ENCODE measurements around the gene TRIM71. TPM values are rescaled to one million over a fixed set of nuclear protein-coding genes. Genes with fewer than 3 reads are reported as not detected.

The TRIM71 gene
- total RNA-seq, 5 donors from 2014 or later (not counting 1 experiment from before 2014, with no cell fraction given), result 0.05 to 0.32 (median 0.29) TPM; not detected in 1

- ChIA-PET POLR2A (no interaction called here), CTCF (no interaction called here)
- no peaks in the 10 kb centered on the region for H3K36me3 Mint-ChIP-seq
- no peak for DNase-seq
- H3K4me3 Mint-ChIP-seq, result no peak overlapping the region
- H3K27ac Mint-ChIP-seq, result no peak overlapping the region
- no peaks in the 10 kb centered on the region for H3K4me1 Mint-ChIP-seq
- 93% methylated on average over 2 of the region's 2 CpGs for WGBS (ENCODE audit: insufficient coverage)
- Histone ChIP-seq H3K36me3 (ENCODE audit: control insufficient read depth in 2 of 2, extremely low read depth in 1 of 2, insufficient read depth in 1 of 2, low read length in 1 of 2) (no peaks in the 10 kb centered on the region), H3K4me1 (ENCODE audit: control insufficient read depth in 1 of 2, extremely low read depth in 1 of 2, insufficient read depth in 2 of 2, low read length in 2 of 2) (no peaks in the 10 kb centered on the region), H3K4me3 (ENCODE audit: control insufficient read depth in 1 of 2, extremely low read depth in 1 of 2, low read length in 1 of 2) (no peak overlapping the region), H3K27me3 (replicated peaks in 1 of 2; ENCODE audit: control insufficient read depth in 2 of 2, extremely low read depth in 1 of 2, insufficient read depth in 2 of 2, low read length in 1 of 2) (peaks cover 0 to 9% of the 10 kb centered on the region in 2 experiments), H3K27ac (ENCODE audit: low read length) (no peak overlapping the region), H3K9me3 (no peaks in the 10 kb centered on the region)
- no peaks in the 10 kb centered on the region for H3K9me3 Mint-ChIP-seq
- H3K27me3 Mint-ChIP-seq, result peaks cover 16 to 20% of the 10 kb centered on the region in 2 donors
- ATAC-seq (replicated peaks in 1 of 4), result no peak
These were observed 77.2 kb downstream of the TRIM71 start for GRCh38 chr3:32894977-32895376.

GRCh38 chr3:32895701-32896100 lies 77.9 kb downstream of the TRIM71 start:
- Histone ChIP-seq H3K4me3 (ENCODE audit: control insufficient read depth in 1 of 2, extremely low read depth in 1 of 2, low read length in 1 of 2) (no peak overlapping the region), H3K4me1 (ENCODE audit: control insufficient read depth in 1 of 2, extremely low read depth in 1 of 2, insufficient read depth in 2 of 2, low read length in 2 of 2) (no peaks in the 10 kb centered on the region), H3K27ac (ENCODE audit: low read length) (no peak overlapping the region), H3K9me3 (no peaks in the 10 kb centered on the region), H3K27me3 (replicated peaks in 1 of 2; ENCODE audit: control insufficient read depth in 2 of 2, extremely low read depth in 1 of 2, insufficient read depth in 2 of 2, low read length in 1 of 2) (peaks cover 0 to 9% of the 10 kb centered on the region in 2 experiments), H3K36me3 (ENCODE audit: control insufficient read depth in 2 of 2, extremely low read depth in 1 of 2, insufficient read depth in 1 of 2, low read length in 1 of 2) (no peaks in the 10 kb centered on the region)
- Mint-ChIP-seq H3K4me1 (no peaks in the 10 kb centered on the region), H3K4me3 (no peak overlapping the region), H3K27ac (no peak overlapping the region), H3K27me3 (peaks cover 16 to 22% of the 10 kb centered on the region in 2 donors), H3K9me3 (no peaks in the 10 kb centered on the region), H3K36me3 (no peaks in the 10 kb centered on the region)
- ChIA-PET POLR2A (no interaction called here), CTCF (no interaction called here)
- no peak for ATAC-seq (replicated peaks in 1 of 4)
- WGBS (ENCODE audit: insufficient coverage), result no CpG with 5 or more reads among the region's 2 CpGs
- DNase-seq, result no peak

GRCh38 chr3:32896143-32896542 lies 78.3 kb downstream of the TRIM71 start:
- ChIA-PET POLR2A (no interaction called here), CTCF (no interaction called here)
- DNase-seq, result no peak
- Histone ChIP-seq H3K4me3 (ENCODE audit: control insufficient read depth in 1 of 2, extremely low read depth in 1 of 2, low read length in 1 of 2) (no peak overlapping the region), H3K27ac (ENCODE audit: low read length) (no peak overlapping the region), H3K4me1 (ENCODE audit: control insufficient read depth in 1 of 2, extremely low read depth in 1 of 2, insufficient read depth in 2 of 2, low read length in 2 of 2) (no peaks in the 10 kb centered on the region), H3K27me3 (replicated peaks in 1 of 2; ENCODE audit: control insufficient read depth in 2 of 2, extremely low read depth in 1 of 2, insufficient read depth in 2 of 2, low read length in 1 of 2) (peaks cover 0 to 9% of the 10 kb centered on the region in 2 experiments), H3K9me3 (no peaks in the 10 kb centered on the region), H3K36me3 (ENCODE audit: control insufficient read depth in 2 of 2, extremely low read depth in 1 of 2, insufficient read depth in 1 of 2, low read length in 1 of 2) (no peaks in the 10 kb centered on the region)
- H3K9me3 Mint-ChIP-seq, result no peaks in the 10 kb centered on the region
- 100% methylated on average over 1 of the region's 4 CpGs for WGBS (ENCODE audit: insufficient coverage)
- no peak for ATAC-seq (replicated peaks in 1 of 4)
- H3K27me3 Mint-ChIP-seq, result peaks cover 16 to 25% of the 10 kb centered on the region in 2 donors
- no peak overlapping the region for H3K4me3 Mint-ChIP-seq
- H3K36me3 Mint-ChIP-seq, result no peaks in the 10 kb centered on the region
- no peak overlapping the region for H3K27ac Mint-ChIP-seq
- H3K4me1 Mint-ChIP-seq, result no peaks in the 10 kb centered on the region

- Mint-ChIP-seq H3K27me3 (peaks cover 16 to 25% of the 10 kb centered on the region in 2 donors), H3K4me3 (no peak overlapping the region), H3K4me1 (peaks cover 0 to 3% (median under 1%) of the 10 kb centered on the region in 3 donors), H3K27ac (no peak overlapping the region), H3K9me3 (no peaks in the 10 kb centered on the region), H3K36me3 (no peaks in the 10 kb centered on the region)
- no peak for ATAC-seq (replicated peaks in 1 of 4)
- H3K4me1 ChIP-seq (ENCODE audit: control insufficient read depth in 1 of 2, extremely low read depth in 1 of 2, insufficient read depth in 2 of 2, low read length in 2 of 2), result no peaks in the 10 kb centered on the region
- no peaks in the 10 kb centered on the region for H3K36me3 ChIP-seq (ENCODE audit: control insufficient read depth in 2 of 2, extremely low read depth in 1 of 2, insufficient read depth in 1 of 2, low read length in 1 of 2)
- H3K9me3 ChIP-seq, result no peaks in the 10 kb centered on the region
- DNase-seq, result no peak
- CTCF ChIA-PET, result interaction anchor here in 1 of 2 donors (0.7 kb wide), 1 partner anchor 18 kb away, joined by 3 read pairs; no protein-coding TSS in a partner anchor
- POLR2A ChIA-PET, result no interaction called here
- no peak overlapping the region for H3K4me3 ChIP-seq (ENCODE audit: control insufficient read depth in 1 of 2, extremely low read depth in 1 of 2, low read length in 1 of 2)
- 80% methylated on average over 1 of the region's 8 CpGs for WGBS (ENCODE audit: insufficient coverage)
- H3K27me3 ChIP-seq (replicated peaks in 1 of 2; ENCODE audit: control insufficient read depth in 2 of 2, extremely low read depth in 1 of 2, insufficient read depth in 2 of 2, low read length in 1 of 2), result peaks cover 0 to 4% of the 10 kb centered on the region in 2 experiments
- no peak overlapping the region for H3K27ac ChIP-seq (ENCODE audit: low read length)
These were observed 79.3 kb downstream of the TRIM71 start for GRCh38 chr3:32897001-32897601.

- 62% methylated on average over 2 of the region's 5 CpGs for WGBS (ENCODE audit: insufficient coverage)
- Histone ChIP-seq H3K4me3 (ENCODE audit: control insufficient read depth in 1 of 2, extremely low read depth in 1 of 2, low read length in 1 of 2) (no peak overlapping the region), H3K27me3 (replicated peaks in 1 of 2; ENCODE audit: control insufficient read depth in 2 of 2, extremely low read depth in 1 of 2, insufficient read depth in 2 of 2, low read length in 1 of 2) (peaks cover 0 to 4% of the 10 kb centered on the region in 2 experiments), H3K9me3 (no peaks in the 10 kb centered on the region), H3K4me1 (ENCODE audit: control insufficient read depth in 1 of 2, extremely low read depth in 1 of 2, insufficient read depth in 2 of 2, low read length in 2 of 2) (no peaks in the 10 kb centered on the region), H3K27ac (ENCODE audit: low read length) (no peak overlapping the region), H3K36me3 (ENCODE audit: control insufficient read depth in 2 of 2, extremely low read depth in 1 of 2, insufficient read depth in 1 of 2, low read length in 1 of 2) (no peaks in the 10 kb centered on the region)
- H3K27ac Mint-ChIP-seq, result no peak overlapping the region
- ChIA-PET POLR2A (no interaction called here), CTCF (interaction anchor here in 1 of 2 donors (0.7 kb wide), 1 partner anchor 17 kb away, joined by 3 read pairs; no protein-coding TSS in a partner anchor)
- no peak overlapping the region for H3K4me3 Mint-ChIP-seq
- peaks cover 2 to 7% (median 3%) of the 10 kb centered on the region in 3 donors for H3K4me1 Mint-ChIP-seq
- no peaks in the 10 kb centered on the region for H3K9me3 Mint-ChIP-seq
- DNase-seq (no peak), ATAC-seq (replicated peaks in 1 of 4) (no peak)
- peaks cover 16 to 21% of the 10 kb centered on the region in 2 donors for H3K27me3 Mint-ChIP-seq
- H3K36me3 Mint-ChIP-seq, result no peaks in the 10 kb centered on the region
These were observed 80.3 kb downstream of the TRIM71 start for GRCh38 chr3:32897981-32898623.

GRCh38 chr3:32899265-32899664 lies 81.5 kb downstream of the TRIM71 start:
- Histone ChIP-seq H3K4me3 (ENCODE audit: control insufficient read depth in 1 of 2, extremely low read depth in 1 of 2, low read length in 1 of 2) (no peak overlapping the region), H3K36me3 (ENCODE audit: control insufficient read depth in 2 of 2, extremely low read depth in 1 of 2, insufficient read depth in 1 of 2, low read length in 1 of 2) (no peaks in the 10 kb centered on the region), H3K9me3 (no peaks in the 10 kb centered on the region), H3K27me3 (replicated peaks in 1 of 2; ENCODE audit: control insufficient read depth in 2 of 2, extremely low read depth in 1 of 2, insufficient read depth in 2 of 2, low read length in 1 of 2) (peaks cover 0 to 4% of the 10 kb centered on the region in 2 experiments), H3K4me1 (ENCODE audit: control insufficient read depth in 1 of 2, extremely low read depth in 1 of 2, insufficient read depth in 2 of 2, low read length in 2 of 2) (no peaks in the 10 kb centered on the region), H3K27ac (ENCODE audit: low read length) (no peak overlapping the region)
- 100% methylated on average over 1 of the region's 2 CpGs for WGBS (ENCODE audit: insufficient coverage)
- H3K9me3 Mint-ChIP-seq, result no peaks in the 10 kb centered on the region
- DNase-seq (no peak), ATAC-seq (replicated peaks in 1 of 4) (no peak)
- H3K27me3 Mint-ChIP-seq, result peaks cover 13 to 21% of the 10 kb centered on the region in 2 donors
- no peaks in the 10 kb centered on the region for H3K36me3 Mint-ChIP-seq
- no peak overlapping the region for H3K4me3 Mint-ChIP-seq
- peaks cover 2 to 7% (median 5%) of the 10 kb centered on the region in 3 donors for H3K4me1 Mint-ChIP-seq
- ChIA-PET CTCF (no interaction called here), POLR2A (no interaction called here)
- H3K27ac Mint-ChIP-seq, result no peak overlapping the region

All from T-cell (primary cell).